Measurements from ENCODE around the gene FBXL4.

The FBXL4 gene

GRCh38 chr6:98830146-98830545, 117.6 kb downstream of the FBXL4 start:
- no peak overlapping the region for H2AFZ ChIP-seq (ENCODE audit: low read depth, low read length)
- no peak overlapping the region for H3K14ac ChIP-seq (ENCODE audit: low read length in 2 of 2)
- no peak overlapping the region for H3K18ac ChIP-seq (ENCODE audit: low read depth in 1 of 2, low read length in 2 of 2)
- no peak overlapping the region for H3K27ac ChIP-seq (ENCODE audit: low read length, poor library complexity, severe bottlenecking)
- H4K8ac ChIP-seq (ENCODE audit: low read length): no peak overlapping the region
- H2BK5ac ChIP-seq (ENCODE audit: low read depth, low read length, poor library complexity, severe bottlenecking): no peak overlapping the region
- H3K4me2 ChIP-seq (ENCODE audit: low read length, poor library complexity, severe bottlenecking): no peak overlapping the region
- no peaks in the 10 kb centered on the region for H3K79me1 ChIP-seq (replicated peaks; ENCODE audit: low read length, poor library complexity, severe bottlenecking)
- H2AK5ac ChIP-seq (ENCODE audit: low read length, severe bottlenecking): no peak overlapping the region
- peaks cover 82 to 90% of the 10 kb centered on the region in 2 experiments for H3K27me3 ChIP-seq (ENCODE audit: control insufficient read depth in 1 of 2, insufficient read depth in 1 of 2, low read length in 2 of 2)
- H3K9me3 ChIP-seq (ENCODE audit: control insufficient read depth, low read length): no peaks in the 10 kb centered on the region
- H2BK12ac ChIP-seq (ENCODE audit: low read length in 2 of 2): no peak overlapping the region
- H3K9ac ChIP-seq (ENCODE audit: low read length): no peak overlapping the region
- peaks cover 44% of the 10 kb centered on the region for H3K4me1 ChIP-seq (ENCODE audit: control insufficient read depth, insufficient read depth, low read depth, low read length)
- H3K4me3 ChIP-seq (ENCODE audit: insufficient read depth in 1 of 2, low read depth in 1 of 2, low read length in 2 of 2): no peak overlapping the region
- H3K23ac ChIP-seq (ENCODE audit: low read length in 2 of 2): no peak overlapping the region
- H3K36me3 ChIP-seq (ENCODE audit: control insufficient read depth in 1 of 2, insufficient read depth in 2 of 2, low read depth in 1 of 2, low read length in 2 of 2): no peaks in the 10 kb centered on the region
- no peak overlapping the region for H2BK120ac ChIP-seq (ENCODE audit: low read depth, low read length)
- no peak overlapping the region for H4K91ac ChIP-seq (ENCODE audit: low read length)
- 0% methylated on average over 1 of the region's 2 CpGs for WGBS
- H3K4ac ChIP-seq (ENCODE audit: low read depth in 1 of 2, low read length in 2 of 2): no peak overlapping the region
- no peak overlapping the region for H2BK15ac ChIP-seq (ENCODE audit: low read depth, poor library complexity, severe bottlenecking)
- no peak for DNase-seq

GRCh38 chr6:98828941-98829411, 118.8 kb downstream of the FBXL4 start:
- Histone ChIP-seq H3K4ac (ENCODE audit: low read depth in 1 of 2, low read length in 2 of 2) (no peak overlapping the region), H3K14ac (ENCODE audit: low read length in 2 of 2) (no peak overlapping the region), H3K9me3 (ENCODE audit: control insufficient read depth, low read length) (no peaks in the 10 kb centered on the region), H3K4me1 (ENCODE audit: control insufficient read depth, insufficient read depth, low read depth, low read length) (peaks cover 43% of the 10 kb centered on the region), H3K4me2 (ENCODE audit: low read length, poor library complexity, severe bottlenecking) (no peak overlapping the region), H3K18ac (ENCODE audit: low read depth in 1 of 2, low read length in 2 of 2) (no peak overlapping the region), H2BK120ac (ENCODE audit: low read depth, low read length) (no peak overlapping the region), H3K27ac (ENCODE audit: low read length, poor library complexity, severe bottlenecking) (no peak overlapping the region), H3K4me3 (ENCODE audit: insufficient read depth in 1 of 2, low read depth in 1 of 2, low read length in 2 of 2) (no peak overlapping the region), H2BK12ac (ENCODE audit: low read length in 2 of 2) (no peak overlapping the region), H2BK15ac (ENCODE audit: low read depth, poor library complexity, severe bottlenecking) (no peak overlapping the region), H2BK5ac (ENCODE audit: low read depth, low read length, poor library complexity, severe bottlenecking) (no peak overlapping the region), H3K36me3 (ENCODE audit: control insufficient read depth in 1 of 2, insufficient read depth in 2 of 2, low read depth in 1 of 2, low read length in 2 of 2) (no peaks in the 10 kb centered on the region), H2AK5ac (ENCODE audit: low read length, severe bottlenecking) (no peak overlapping the region), H4K8ac (ENCODE audit: low read length) (no peak overlapping the region), H3K79me1 (replicated peaks; ENCODE audit: low read length, poor library complexity, severe bottlenecking) (no peaks in the 10 kb centered on the region), H2AFZ (ENCODE audit: low read depth, low read length) (no peak overlapping the region), H4K91ac (ENCODE audit: low read length) (no peak overlapping the region), H3K23ac (ENCODE audit: low read length in 2 of 2) (no peak overlapping the region), H3K9ac (ENCODE audit: low read length) (no peak overlapping the region), H3K27me3 (ENCODE audit: control insufficient read depth in 1 of 2, insufficient read depth in 1 of 2, low read length in 2 of 2) (peaks cover 91 to 95% of the 10 kb centered on the region in 2 experiments)
- DNase-seq: no peak
- 2% methylated on average over 8 of the region's 14 CpGs for WGBS

GRCh38 chr6:98828211-98828788, 119.4 kb downstream of the FBXL4 start:
- H3K9ac ChIP-seq (ENCODE audit: low read length): no peak overlapping the region
- no peak overlapping the region for H2BK120ac ChIP-seq (ENCODE audit: low read depth, low read length)
- H3K36me3 ChIP-seq (ENCODE audit: control insufficient read depth in 1 of 2, insufficient read depth in 2 of 2, low read depth in 1 of 2, low read length in 2 of 2): no peaks in the 10 kb centered on the region
- no peak overlapping the region for H2BK15ac ChIP-seq (ENCODE audit: low read depth, poor library complexity, severe bottlenecking)
- no peak overlapping the region for H4K8ac ChIP-seq (ENCODE audit: low read length)
- H3K14ac ChIP-seq (ENCODE audit: low read length in 2 of 2): no peak overlapping the region
- no peak overlapping the region for H3K18ac ChIP-seq (ENCODE audit: low read depth in 1 of 2, low read length in 2 of 2)
- no peak overlapping the region for H3K4me3 ChIP-seq (ENCODE audit: insufficient read depth in 1 of 2, low read depth in 1 of 2, low read length in 2 of 2)
- DNase-seq: no peak
- H3K4me1 ChIP-seq (ENCODE audit: control insufficient read depth, insufficient read depth, low read depth, low read length): peaks cover 36% of the 10 kb centered on the region
- H2AK5ac ChIP-seq (ENCODE audit: low read length, severe bottlenecking): no peak overlapping the region
- no peak overlapping the region for H2BK12ac ChIP-seq (ENCODE audit: low read length in 2 of 2)
- H3K9me3 ChIP-seq (ENCODE audit: control insufficient read depth, low read length): no peaks in the 10 kb centered on the region
- H3K4ac ChIP-seq (ENCODE audit: low read depth in 1 of 2, low read length in 2 of 2): no peak overlapping the region
- H2AFZ ChIP-seq (ENCODE audit: low read depth, low read length): no peak overlapping the region
- WGBS: 4% methylated on average over 12 of the region's 12 CpGs
- H2BK5ac ChIP-seq (ENCODE audit: low read depth, low read length, poor library complexity, severe bottlenecking): no peak overlapping the region
- no peak overlapping the region for H3K4me2 ChIP-seq (ENCODE audit: low read length, poor library complexity, severe bottlenecking)
- no peak overlapping the region for H3K27ac ChIP-seq (ENCODE audit: low read length, poor library complexity, severe bottlenecking)
- H3K79me1 ChIP-seq (replicated peaks; ENCODE audit: low read length, poor library complexity, severe bottlenecking): no peaks in the 10 kb centered on the region
- no peak overlapping the region for H4K91ac ChIP-seq (ENCODE audit: low read length)
- no peak overlapping the region for H3K23ac ChIP-seq (ENCODE audit: low read length in 2 of 2)
- H3K27me3 ChIP-seq (ENCODE audit: control insufficient read depth in 1 of 2, insufficient read depth in 1 of 2, low read length in 2 of 2): peaks cover 92 to 95% of the 10 kb centered on the region in 2 experiments

GRCh38 chr6:98827295-98828159, 120.2 kb downstream of the FBXL4 start:
- Histone ChIP-seq H3K4me2 (ENCODE audit: low read length, poor library complexity, severe bottlenecking) (peak overlapping the region; percentile 25), H2AFZ (ENCODE audit: low read depth, low read length) (no peak overlapping the region), H3K27me3 (ENCODE audit: control insufficient read depth in 1 of 2, insufficient read depth in 1 of 2, low read length in 2 of 2) (peaks cover 90 to 96% of the 10 kb centered on the region in 2 experiments), H3K79me1 (replicated peaks; ENCODE audit: low read length, poor library complexity, severe bottlenecking) (no peaks in the 10 kb centered on the region), H2BK15ac (ENCODE audit: low read depth, poor library complexity, severe bottlenecking) (no peak overlapping the region), H3K4ac (ENCODE audit: low read depth in 1 of 2, low read length in 2 of 2) (no peak overlapping the region), H2BK5ac (ENCODE audit: low read depth, low read length, poor library complexity, severe bottlenecking) (no peak overlapping the region), H2AK5ac (ENCODE audit: low read length, severe bottlenecking) (no peak overlapping the region), H3K4me3 (ENCODE audit: insufficient read depth in 1 of 2, low read depth in 1 of 2, low read length in 2 of 2) (no peak overlapping the region), H3K9ac (ENCODE audit: low read length) (no peak overlapping the region), H3K4me1 (ENCODE audit: control insufficient read depth, insufficient read depth, low read depth, low read length) (peaks cover 29% of the 10 kb centered on the region), H3K27ac (ENCODE audit: low read length, poor library complexity, severe bottlenecking) (no peak overlapping the region), H4K91ac (ENCODE audit: low read length) (no peak overlapping the region), H3K14ac (ENCODE audit: low read length in 2 of 2) (no peak overlapping the region), H4K8ac (ENCODE audit: low read length) (no peak overlapping the region), H2BK12ac (ENCODE audit: low read length in 2 of 2) (no peak overlapping the region), H3K18ac (ENCODE audit: low read depth in 1 of 2, low read length in 2 of 2) (no peak overlapping the region), H3K36me3 (ENCODE audit: control insufficient read depth in 1 of 2, insufficient read depth in 2 of 2, low read depth in 1 of 2, low read length in 2 of 2) (no peaks in the 10 kb centered on the region), H3K9me3 (ENCODE audit: control insufficient read depth, low read length) (no peaks in the 10 kb centered on the region), H3K23ac (ENCODE audit: low read length in 2 of 2) (no peak overlapping the region), H2BK120ac (ENCODE audit: low read depth, low read length) (no peak overlapping the region)
- no peak for DNase-seq
- WGBS: 2% methylated on average over 35 of the region's 44 CpGs
